GM19463 (cell line): ENCODE results near the gene POMZP3.
"Not testable (repeated sequence)": the region's sequence is repeated elsewhere in the genome, so short reads cannot be mapped to it uniquely, and the experiment has no call there.

Experiments used
- ATAC-seq: cut with Tn5 transposase; IDR thresholded peaks from one replicate; pipeline ENCODE4 v1.9.1; 2021; ENCODE audit warnings: mild to moderate bottlenecking, moderate library complexity; ENCODE audit not compliant: unreplicated experiment

Gene POMZP3

DNA sequence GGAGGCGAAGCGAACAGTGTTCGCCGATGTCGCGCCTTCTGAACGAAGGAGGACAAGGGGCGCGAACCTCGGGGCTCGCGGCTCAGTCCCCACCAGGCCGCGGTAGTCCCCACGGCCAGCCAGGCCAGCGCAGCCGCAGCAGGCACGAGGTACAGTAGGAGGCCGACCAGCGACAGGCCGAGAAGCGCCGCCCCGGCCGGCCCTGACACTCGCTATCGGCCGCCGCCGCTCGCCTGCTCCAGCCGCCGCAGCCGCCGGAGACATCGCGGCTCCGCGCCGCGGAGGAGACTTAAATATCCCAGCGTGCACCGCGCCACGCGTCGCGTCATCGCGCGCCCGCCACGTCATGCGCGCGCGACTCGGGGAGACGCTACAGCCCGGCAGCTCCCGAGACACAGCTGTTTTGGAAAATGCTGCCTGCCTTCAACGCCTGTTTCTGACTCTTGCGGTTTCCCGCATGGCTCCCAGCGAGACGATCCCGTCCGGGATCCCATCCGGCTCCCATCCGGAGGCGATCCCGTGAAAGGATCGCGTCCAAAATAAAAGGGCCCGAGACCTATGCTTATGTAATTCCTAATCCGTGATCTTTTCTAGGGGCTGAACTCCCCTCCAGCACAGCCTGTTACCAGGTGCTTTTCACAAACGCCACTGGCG is at the start of gene POMZP3:
TSS of gene POMZP3 (minus strand) at position 291 of the 654 bp plus-strand sequence. CDS start 1,215 bp downstream, outside the sequence.
- ATAC-seq = peak; percentile 74

- ATAC-seq = not testable (repeated sequence)
Measured at GRCh38 chr7:76675783-76676182, 48.7 kb upstream of the POMZP3 start.

DNA sequence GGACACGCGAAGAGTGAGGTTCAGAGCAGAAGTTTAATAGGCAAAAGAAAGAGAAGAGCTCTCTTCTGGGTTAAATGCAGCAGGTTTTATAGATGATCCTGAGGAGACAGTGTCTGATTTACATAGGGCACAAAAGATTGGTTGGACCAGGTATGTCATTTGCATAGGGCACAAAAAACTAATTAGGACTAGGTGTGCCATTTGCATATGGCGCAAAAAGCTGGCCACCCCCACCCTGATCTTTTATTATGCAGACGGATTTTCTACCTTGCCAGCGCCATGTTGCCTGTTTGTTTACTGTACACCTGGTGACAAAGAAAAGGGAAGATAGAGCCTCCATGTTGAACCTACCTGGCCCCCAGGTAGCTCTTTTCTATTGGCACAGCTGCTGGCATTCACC is 46.3 kb upstream of the POMZP3 start:
- not testable (repeated sequence) for ATAC-seq

DNA sequence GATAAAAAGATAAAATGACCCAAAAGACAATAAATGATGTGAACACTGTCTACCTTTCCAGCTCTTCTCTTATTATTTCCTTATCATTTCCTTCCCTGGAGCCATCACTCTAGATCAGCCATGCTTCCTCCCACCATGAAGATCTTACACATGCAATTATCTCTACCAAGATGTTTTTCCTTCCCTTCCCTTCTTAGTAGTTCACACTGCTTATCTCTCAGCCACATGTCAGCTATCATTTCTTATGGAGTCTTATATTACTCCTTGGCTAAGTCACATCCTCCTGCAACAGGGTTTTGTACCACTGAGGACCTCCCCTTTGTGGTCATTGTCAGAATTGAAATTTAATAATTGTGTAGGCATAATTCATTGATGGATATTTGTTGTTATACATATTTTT is 32.1 kb upstream of the POMZP3 start:
- not testable (repeated sequence) for ATAC-seq

GRCh38 chr7:76656425-76656824 is 29.3 kb upstream of the POMZP3 start:
- not testable (repeated sequence) for ATAC-seq

GRCh38 chr7:76642620-76643019 is 15.5 kb upstream of the POMZP3 start:
- ATAC-seq = not testable (repeated sequence)

- peak; percentile 90 for ATAC-seq
Measured at GRCh38 chr7:76637061-76637691, 10.1 kb upstream of the POMZP3 start.

GRCh38 chr7:76626581-76626980 is 498 bp downstream of the POMZP3 start:
- peak; percentile 49 for ATAC-seq

DNA sequence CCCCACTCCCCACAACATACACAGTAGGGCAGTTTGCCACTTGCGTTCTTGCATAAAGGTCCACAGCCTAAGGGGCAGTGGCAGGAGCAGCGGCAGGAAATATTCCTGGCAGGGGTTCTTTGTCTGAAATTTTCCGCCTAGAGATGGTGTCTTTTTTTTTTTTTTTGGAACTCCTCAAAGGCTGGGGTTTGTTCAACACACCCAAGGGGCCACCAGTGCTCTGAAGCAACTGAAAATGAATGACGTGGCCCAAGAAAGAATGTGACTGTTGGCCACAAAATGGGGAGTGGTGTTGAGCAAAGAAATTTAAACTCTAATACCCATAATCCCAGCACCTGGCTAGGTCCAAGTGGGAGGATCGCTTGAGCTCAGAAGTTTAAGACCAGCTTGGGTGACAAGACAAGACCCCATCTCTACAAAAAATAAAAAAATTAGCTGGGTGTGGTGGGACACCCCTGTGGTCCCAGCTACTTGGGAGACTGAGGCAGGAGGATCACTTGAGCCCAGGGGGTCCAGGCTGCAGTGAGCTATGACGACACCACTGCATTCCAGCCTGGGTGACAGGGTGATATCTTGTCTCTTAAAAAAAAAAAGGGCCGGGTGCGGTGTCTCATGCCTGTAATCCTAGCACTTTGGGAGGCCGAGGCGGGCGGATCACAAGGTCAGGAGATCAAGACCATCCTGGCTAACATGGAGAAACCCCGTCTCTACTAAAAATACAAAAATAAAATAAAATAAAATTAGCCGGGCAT is 7.5 kb downstream of the POMZP3 start:
- ATAC-seq = not testable (repeated sequence)

DNA sequence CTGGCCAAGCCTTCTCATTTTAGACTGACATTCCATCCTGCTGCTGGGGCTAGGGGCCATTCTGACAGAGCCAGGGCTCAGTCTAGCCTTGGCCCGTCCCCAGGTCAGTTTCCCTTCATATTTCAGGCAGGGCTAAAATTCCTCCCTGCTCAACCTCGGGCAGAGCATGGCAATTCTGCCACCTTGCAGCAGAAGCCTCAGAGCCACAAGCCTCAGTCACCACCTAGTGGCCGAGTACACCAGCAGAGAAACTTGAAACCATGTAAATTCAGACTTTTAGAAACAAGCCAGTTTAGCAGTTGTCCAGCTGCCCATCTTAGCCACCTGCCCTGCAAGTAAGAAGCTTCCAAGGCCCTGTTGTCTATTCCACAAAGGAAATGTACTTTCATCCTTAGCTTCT is 13.3 kb downstream of the POMZP3 start:
- ATAC-seq = not testable (repeated sequence)

GRCh38 chr7:76612232-76612631 is 14.8 kb downstream of the POMZP3 start:
- ATAC-seq = not testable (repeated sequence)

DNA sequence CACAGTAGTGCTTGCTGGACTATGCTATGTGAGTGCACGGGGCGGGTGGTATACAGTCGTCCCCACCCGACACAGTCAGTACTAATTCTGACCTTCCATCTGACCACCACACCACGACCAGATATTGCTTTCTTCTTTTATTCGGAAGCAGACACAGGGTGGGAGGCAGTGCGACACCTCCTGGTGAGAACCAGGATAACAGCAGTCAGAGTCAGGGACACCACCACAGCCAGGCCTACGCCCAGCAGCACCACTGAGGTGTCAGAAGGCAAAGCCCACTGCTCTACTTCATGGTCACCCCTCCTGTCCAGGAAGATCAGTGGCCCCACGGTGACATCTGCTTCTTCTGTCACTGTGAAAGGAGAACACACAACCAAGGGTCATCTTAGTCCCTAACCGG is 17.2 kb downstream of the POMZP3 start:
- ATAC-seq = peak; percentile 33

- not testable (repeated sequence) for ATAC-seq
Measured at GRCh38 chr7:76608469-76608868, 18.6 kb downstream of the POMZP3 start.

DNA sequence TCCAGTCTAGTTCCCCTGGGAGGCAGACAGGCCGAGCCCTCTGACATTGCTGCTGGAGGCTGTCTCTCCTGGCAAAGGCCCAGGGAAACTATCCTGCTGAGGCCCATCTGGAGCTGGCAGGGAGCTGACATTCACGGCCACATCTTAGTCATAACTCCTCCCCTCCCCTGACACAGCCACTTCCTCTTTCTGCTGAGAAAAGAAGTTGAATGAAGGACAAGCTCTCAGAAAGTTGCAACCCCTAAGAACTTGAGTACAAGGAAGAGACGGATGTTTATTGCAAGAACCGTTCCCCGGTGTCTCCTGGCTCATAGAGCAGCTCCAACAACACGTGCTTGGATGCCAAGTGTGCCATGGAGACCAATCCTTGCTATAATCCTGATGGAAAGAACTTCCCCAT is 21.1 kb downstream of the POMZP3 start:
- peak; percentile 97 for ATAC-seq

DNA sequence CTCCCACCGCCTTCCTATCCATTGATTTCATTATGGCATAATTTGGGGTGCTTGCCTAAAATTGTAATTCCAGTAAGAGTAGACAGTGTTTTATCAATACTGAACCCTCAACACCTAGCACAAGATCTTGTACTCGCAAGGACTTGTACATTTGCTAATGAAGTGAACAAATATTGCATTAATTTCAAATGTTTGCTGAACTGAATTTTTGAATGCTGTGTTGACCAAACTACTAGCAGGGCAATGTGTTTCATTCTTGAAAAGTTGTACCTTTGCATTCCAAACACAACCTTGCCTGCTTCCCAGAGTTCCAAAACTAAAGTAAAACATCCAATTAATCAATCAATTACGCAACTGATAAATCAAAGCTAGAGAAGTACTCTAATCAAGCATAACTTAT is 26.4 kb downstream of the POMZP3 start:
- not testable (repeated sequence) for ATAC-seq

DNA sequence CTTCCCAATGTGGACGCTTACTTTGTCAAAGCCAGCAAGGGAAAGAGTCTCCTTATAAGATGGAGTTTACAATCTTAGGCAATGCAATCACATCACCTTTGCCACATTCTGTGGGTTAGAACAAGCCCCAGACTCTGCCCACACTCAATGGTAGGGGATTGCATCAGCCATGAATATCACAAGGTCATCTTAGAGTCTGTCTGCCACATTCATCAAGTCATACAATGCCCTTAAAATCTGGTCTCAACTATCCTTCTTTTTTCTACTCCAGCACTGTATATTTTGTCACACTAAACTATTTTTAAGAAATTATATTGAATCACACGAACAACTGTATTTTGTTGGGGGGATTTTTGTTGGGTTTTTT is 27.0 kb downstream of the POMZP3 start:
- ATAC-seq = not testable (repeated sequence)

- ATAC-seq = not testable (repeated sequence)
Measured at GRCh38 chr7:76598590-76599264, 28.4 kb downstream of the POMZP3 start.

DNA sequence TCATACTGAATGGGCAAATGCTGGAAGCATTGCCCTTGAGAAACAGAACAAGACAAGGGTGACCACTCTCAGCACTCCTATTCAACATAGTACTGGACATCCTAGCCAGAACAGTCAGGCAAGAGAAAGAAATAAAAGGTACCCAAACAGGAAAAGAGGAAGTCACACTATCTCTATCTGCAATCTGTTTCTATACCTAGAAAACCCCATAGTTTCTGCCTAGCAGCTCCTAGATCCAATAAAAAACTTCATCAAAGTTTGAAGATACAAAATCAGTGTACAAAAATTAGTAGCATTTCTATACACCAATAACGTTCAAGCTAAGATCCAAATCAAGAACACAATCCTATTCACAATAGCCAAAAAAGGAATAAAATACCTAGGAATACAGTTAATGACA is 29.8 kb downstream of the POMZP3 start:
- not testable (repeated sequence) for ATAC-seq

DNA sequence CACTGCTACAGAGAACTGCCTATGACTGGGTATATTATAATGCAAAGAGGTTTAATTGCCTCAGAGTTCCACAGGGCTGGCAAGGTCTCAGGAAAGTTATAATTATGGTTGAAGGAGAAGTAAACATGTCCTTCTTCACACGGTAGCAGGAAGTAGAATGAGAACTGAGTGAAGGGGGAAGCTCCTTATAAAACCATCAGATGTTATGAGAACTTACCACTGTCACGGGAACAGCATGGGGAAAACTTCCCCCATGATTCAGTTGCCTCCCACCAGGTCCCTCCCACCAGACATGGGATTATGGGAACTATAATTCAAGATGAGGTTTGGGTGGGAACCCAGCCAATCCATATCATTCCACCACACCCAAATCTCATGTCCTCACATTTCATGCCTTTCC is 34.4 kb downstream of the POMZP3 start:
- ATAC-seq = not testable (repeated sequence)

DNA sequence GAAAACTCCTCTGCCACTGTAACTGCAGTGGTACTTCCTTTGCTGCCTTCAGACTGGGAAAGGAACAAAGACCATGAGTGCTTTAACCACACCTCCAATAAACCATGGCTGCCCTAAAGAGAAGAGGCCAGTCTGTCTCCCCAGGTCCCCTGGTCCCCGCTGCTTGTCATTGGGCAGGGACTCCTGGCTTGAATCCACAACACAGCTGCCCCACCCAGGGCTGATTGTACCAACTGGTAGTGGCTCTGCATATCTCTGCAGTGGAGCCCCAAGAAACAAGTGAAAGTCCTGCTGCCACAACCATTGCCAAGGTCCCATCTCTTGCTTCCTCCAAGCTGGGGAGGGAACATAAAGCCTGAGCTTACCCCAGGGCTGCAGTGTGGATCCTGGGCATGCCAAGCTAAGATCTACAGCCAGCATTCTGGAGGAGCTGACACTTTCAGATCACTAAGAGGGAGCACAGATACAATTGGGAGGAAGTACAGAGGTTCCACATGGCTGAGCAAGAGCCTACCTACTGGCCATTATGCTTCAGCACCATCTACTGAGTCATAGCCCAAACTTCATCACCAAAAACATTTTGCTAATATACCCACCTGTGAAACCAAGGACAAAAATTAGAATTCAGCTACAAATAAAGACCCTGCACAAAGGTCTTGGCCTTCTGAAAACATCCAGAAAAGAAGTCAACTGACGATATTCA is 35.3 kb downstream of the POMZP3 start:
- peak; percentile 80 for ATAC-seq

DNA sequence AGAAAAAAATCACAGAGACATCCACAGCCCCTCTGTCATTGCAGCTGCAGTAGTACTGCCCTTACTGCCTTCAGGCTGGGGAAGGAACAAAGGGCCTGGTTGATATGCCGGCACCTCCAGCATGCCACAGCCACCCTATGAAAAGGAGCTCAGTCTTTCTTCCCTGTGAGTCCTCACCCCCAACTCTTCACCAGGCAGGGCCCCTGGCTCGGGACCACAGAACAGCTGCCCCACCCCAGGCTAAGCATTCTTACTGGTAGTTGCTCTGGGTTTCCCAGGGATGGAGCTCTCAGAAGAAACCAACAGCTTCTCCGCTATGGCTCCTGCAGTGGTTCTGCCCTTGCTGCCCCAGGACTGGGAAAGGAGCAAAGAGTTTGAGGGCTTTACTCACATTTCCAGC is 36.0 kb downstream of the POMZP3 start:
- not testable (repeated sequence) for ATAC-seq
